CD4-positive, alpha-beta T cell (primary cell): ENCODE data around the gene LNPEP. TPM values are rescaled to one million over a fixed set of nuclear protein-coding genes. Genes with fewer than 3 reads are reported as not detected.

Experiments used
- ATAC-seq: fragments of 200-7000 bp; cut with Tn5 transposase; one replicate; pipeline ENCODE4 v1.10.0; 2022; ENCODE audit warnings: mild to moderate bottlenecking; ENCODE audit not compliant: poor library complexity
- CTCF ChIA-PET: fragments of 350-600 bp; sonication (Branson Sonifier 250); formaldehyde crosslinking; loops from one replicate; lab custom pipeline; 2021; ENCODE audit warnings: antibody characterized with exemption, inconsistent platforms; lab: Charles Lee
- POLR2A ChIA-PET: fragments of 350-600 bp; sonication (Branson Sonifier 250); formaldehyde crosslinking; loops from one replicate; lab custom pipeline; 2021; ENCODE audit warnings: antibody characterized with exemption, inconsistent platforms; lab: Charles Lee
- DNase-seq, 14 experiments: peaks; one replicate each; pipeline ENCODE4 v3.0.0-alpha.2; 2013 to 2020; ENCODE audit warnings: mixed read lengths in 2 of 14
- H3K27ac ChIP-seq, 2 donors: one replicate each; pipeline versions ENCODE4 v1.5.1 to v1.7.0; 2013; ENCODE audit warnings: low read length in 2 of 2, low read depth in 1 of 2, mild to moderate bottlenecking in 1 of 2
- H3K27me3 ChIP-seq, 2 experiments: 1 replicate in 1 of 2; 2 replicates in 1 of 2; pipeline versions ENCODE4 v1.6.1 to v1.7.0; 2013; ENCODE audit warnings: low read length in 2 of 2, control low read depth in 1 of 2, mild to moderate bottlenecking in 1 of 2, moderate library complexity in 1 of 2; ENCODE audit not compliant: insufficient read depth in 2 of 2, control insufficient read depth in 1 of 2
- H3K36me3 ChIP-seq: one replicate; pipeline ENCODE4 v1.6.1; 2013; ENCODE audit warnings: low read length, control low read depth; ENCODE audit not compliant: insufficient read depth
- H3K4me1 ChIP-seq: one replicate; pipeline ENCODE4 v1.6.1; 2013; ENCODE audit warnings: low read length, control low read depth; ENCODE audit not compliant: insufficient read depth
- H3K4me3 ChIP-seq: one replicate; pipeline ENCODE4 v1.5.1; 2013; ENCODE audit warnings: mild to moderate bottlenecking, low read length, moderate library complexity
- H3K9me3 ChIP-seq, 2 experiments: 1 replicate in 1 of 2; 2 replicates in 1 of 2; pipeline versions ENCODE4 v1.6.1 to v1.7.0; 2013; ENCODE audit warnings: low read length in 2 of 2, mild to moderate bottlenecking in 2 of 2, control low read depth in 1 of 2, moderate library complexity in 1 of 2; ENCODE audit not compliant: control insufficient read depth in 1 of 2, insufficient read depth in 1 of 2
- H3K27ac Mint-ChIP-seq: one replicate; pipeline ENCODE4 v1.8.0; 2020; ENCODE audit warnings: mixed read lengths
- H3K27me3 Mint-ChIP-seq: one replicate; pipeline ENCODE4 v1.8.0; 2021; ENCODE audit warnings: mixed read lengths
- H3K36me3 Mint-ChIP-seq: one replicate; pipeline ENCODE4 v1.8.0; 2021; ENCODE audit warnings: low read depth, mixed read lengths
- H3K4me1 Mint-ChIP-seq: one replicate; pipeline ENCODE4 v1.8.0; 2021; ENCODE audit warnings: low read depth, mixed read lengths
- H3K4me3 Mint-ChIP-seq: one replicate; pipeline ENCODE4 v1.8.0; 2020; ENCODE audit warnings: mild to moderate bottlenecking, mixed read lengths
- H3K9me3 Mint-ChIP-seq: one replicate; pipeline ENCODE4 v1.8.0; 2020; ENCODE audit warnings: mixed read lengths
- CTCF ChIP-seq: fragments of 200-600 bp; IDR thresholded peaks from one replicate; pipeline ENCODE4 v1.8.0; 2022; ENCODE audit warnings: antibody characterized with exemption, mild to moderate bottlenecking
- intact Hi-C, 2 experiments: fragments of 100-400 bp; cut with DNase I in 1 of 2; cut with micrococcal nuclease in 1 of 2; formaldehyde crosslinking; loops; one replicate each; pipeline versions ENCODE4 v1.15.1 to v1.9.0; 2023 to 2025; cut with DNase I, micrococcal nuclease
- total RNA-seq, 174 experiments: library from RNA in 2 of 174; stranded (reverse) in 2 of 174; gene quantifications; one replicate each; pipeline ENCODE4 v1.2.3 and lab custom pipeline; 2021 to 2026

The LNPEP gene
- total RNA-seq, 2 experiments from 2014 or later: 52.0 to 52.7 TPM

- Histone ChIP-seq H3K27ac (no peak overlapping the region), H3K4me3 (no peak overlapping the region), H3K9me3 (no peaks in the 10 kb centered on the region), H3K36me3 (no peaks in the 10 kb centered on the region), H3K4me1 (no peaks in the 10 kb centered on the region), H3K27me3 (no peaks in the 10 kb centered on the region)
- ATAC-seq: no peak
- intact Hi-C loops: no loop called here
- Mint-ChIP-seq H3K4me1 (peaks cover 5% of the 10 kb centered on the region), H3K27ac (no peak overlapping the region), H3K27me3 (no peaks in the 10 kb centered on the region), H3K36me3 (no peaks in the 10 kb centered on the region), H3K9me3 (no peaks in the 10 kb centered on the region), H3K4me3 (no peak overlapping the region)
- no peak for TF ChIP-seq CTCF
- ChIA-PET POLR2A (no interaction called here), CTCF (no interaction called here)
- DNase-seq: no peak
Observed at GRCh38 chr5:97070234-97070633, 134.4 kb downstream of the LNPEP start.

GRCh38 chr5:97071101-97071500 lies 135.2 kb downstream of the LNPEP start:
- TF ChIP-seq CTCF: no peak
- no peak for ATAC-seq
- Histone ChIP-seq H3K36me3 (no peaks in the 10 kb centered on the region), H3K27me3 (no peaks in the 10 kb centered on the region), H3K4me3 (no peak overlapping the region), H3K27ac (no peak overlapping the region), H3K4me1 (no peaks in the 10 kb centered on the region), H3K9me3 (no peaks in the 10 kb centered on the region)
- Mint-ChIP-seq H3K36me3 (no peaks in the 10 kb centered on the region), H3K9me3 (no peaks in the 10 kb centered on the region), H3K4me1 (peaks cover 5% of the 10 kb centered on the region), H3K4me3 (no peak overlapping the region), H3K27ac (no peak overlapping the region), H3K27me3 (no peaks in the 10 kb centered on the region)
- intact Hi-C loops: no loop called here
- no peak for DNase-seq
- POLR2A ChIA-PET: no interaction called here
- CTCF ChIA-PET: no interaction called here

- CTCF ChIA-PET: no interaction called here
- no peak for TF ChIP-seq CTCF
- no peaks in the 10 kb centered on the region for H3K27me3 ChIP-seq
- no peaks in the 10 kb centered on the region for H3K36me3 ChIP-seq
- no peak overlapping the region for H3K4me3 ChIP-seq
- no peak for DNase-seq
- POLR2A ChIA-PET: no interaction called here
- intact Hi-C loops: no loop called here
- no peaks in the 10 kb centered on the region for H3K9me3 ChIP-seq
- Mint-ChIP-seq H3K9me3 (no peaks in the 10 kb centered on the region), H3K27ac (no peak overlapping the region), H3K36me3 (no peaks in the 10 kb centered on the region), H3K27me3 (no peaks in the 10 kb centered on the region), H3K4me1 (peaks cover 5% of the 10 kb centered on the region), H3K4me3 (no peak overlapping the region)
- ATAC-seq: no peak
- H3K4me1 ChIP-seq: no peaks in the 10 kb centered on the region
- H3K27ac ChIP-seq: no peak overlapping the region
Observed at GRCh38 chr5:97071993-97072392, 136.1 kb downstream of the LNPEP start.
